22Rv1 (cell line): ENCODE results near the gene LGI4.

Experiments
- CTCF ChIP-seq: fragments of 450-650 bp; IDR thresholded peaks from 2 replicates; pipeline ENCODE4 v1.5.1; 2017; ENCODE audit warnings: mild to moderate bottlenecking
- ZFX ChIP-seq: fragments of 450-650 bp; IDR thresholded peaks from 2 replicates; pipeline ENCODE4 v1.6.1; 2017; ENCODE audit warnings: antibody characterized with exemption, borderline replicate concordance

GRCh38 chr19:35141837-35142605, 7.2 kb upstream of the LGI4 start:
- TF ChIP-seq CTCF: no peak
- TF ChIP-seq ZFX: no peak
